Fibroblast of the aortic adventitia (primary cell): ENCODE measurements around the gene AOPEP. TPM values are rescaled to one million over a fixed set of nuclear protein-coding genes. Genes with fewer than 3 reads are reported as not detected.

Source experiments
- DNase-seq: peaks from one replicate; pipeline ENCODE4 v3.0.0-alpha.2; 2010; ENCODE audit warnings: low read depth
- H3K4me3 ChIP-seq: 2 replicates; pipeline ENCODE4 v1.5.1; 2011; ENCODE audit warnings: low read depth, mild to moderate bottlenecking, control low read depth, low read length, moderate library complexity
- CTCF ChIP-seq: IDR thresholded peaks from 2 replicates; pipeline ENCODE4 v1.5.1; 2011; ENCODE audit warnings: mild to moderate bottlenecking, low read length, control low read depth, inconsistent platforms; ENCODE audit not compliant: insufficient read depth
- total RNA-seq: library from RNA; depleted of rRNA; stranded (reverse); fragments of >200 nt; gene quantifications from 2 replicates; pipeline ENCODE4 v1.2.3, GENCODE V29; 2012; ENCODE audit warnings: low replicate concordance

The AOPEP gene
- total RNA-seq, 1 donor = 39.7 TPM

GRCh38 chr9:95076696-95077052, 350.2 kb downstream of the AOPEP start:
- no peak overlapping the region for H3K4me3 ChIP-seq
- no peak for TF ChIP-seq CTCF
- DNase-seq = no peak

DNA sequence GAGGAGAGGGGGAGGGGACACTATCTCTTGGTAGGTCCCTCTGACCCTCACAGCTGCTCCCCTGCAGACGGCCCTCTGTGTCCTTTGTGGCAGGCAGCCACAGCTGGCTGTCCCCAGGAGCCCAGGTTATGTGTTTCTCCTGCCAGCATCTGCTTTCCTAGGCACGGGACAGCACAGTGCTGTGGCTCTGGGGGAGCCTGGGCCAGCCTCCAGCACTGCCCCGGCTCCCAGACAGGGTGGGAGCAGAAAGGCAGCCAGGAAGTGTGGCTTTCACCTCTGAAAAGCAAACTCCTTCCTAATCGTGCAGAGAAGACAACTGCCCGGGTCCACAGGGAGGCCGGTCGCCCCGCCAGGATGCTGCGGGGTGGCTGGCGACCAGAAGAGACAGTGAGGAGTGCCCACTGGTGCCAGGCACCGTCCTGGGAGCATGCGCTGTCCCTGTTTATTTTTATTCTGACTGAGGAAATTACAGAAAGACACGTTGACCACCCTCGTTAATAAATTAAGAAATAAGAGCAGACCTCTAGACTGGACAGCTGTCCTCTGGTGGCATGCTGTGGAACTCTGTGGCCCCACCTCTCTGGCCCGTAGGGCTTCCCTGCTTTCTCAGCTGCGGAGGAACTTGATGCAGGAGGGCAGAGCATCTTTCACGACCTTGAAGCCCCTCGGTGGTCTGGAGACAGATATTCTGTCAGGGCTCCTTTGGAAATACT, 350.7 kb downstream of the AOPEP start:
- no peak for DNase-seq
- H3K4me3 ChIP-seq = no peak overlapping the region
- TF ChIP-seq CTCF = peak; percentile 10

GRCh38 chr9:95077766-95078370, 351.4 kb downstream of the AOPEP start:
- no peak overlapping the region for H3K4me3 ChIP-seq
- no peak for DNase-seq
- TF ChIP-seq CTCF = no peak

- H3K4me3 ChIP-seq = no peak overlapping the region
- TF ChIP-seq CTCF = no peak
- no peak for DNase-seq
Observed at GRCh38 chr9:95078511-95078910, 352.0 kb downstream of the AOPEP start.

DNA sequence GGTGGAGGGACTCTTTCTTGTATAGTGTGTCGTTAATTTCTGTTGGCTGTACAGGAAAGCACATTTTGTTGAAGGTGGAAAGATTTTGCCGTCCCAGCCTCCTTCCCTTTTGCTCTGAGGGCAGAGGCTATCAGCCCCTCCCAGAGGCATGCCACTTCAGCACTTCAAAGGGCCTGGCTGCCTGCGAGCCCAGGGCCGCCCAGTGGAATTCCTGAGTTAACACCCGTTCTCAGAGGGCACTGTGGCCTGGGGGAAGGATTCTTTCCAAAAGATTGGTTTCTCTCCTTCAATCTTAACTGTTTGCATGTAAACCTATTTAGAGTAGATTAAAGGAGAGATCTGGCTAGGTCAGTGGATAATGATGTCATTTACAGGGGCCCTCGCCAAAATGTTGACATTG, 352.4 kb downstream of the AOPEP start:
- no peak overlapping the region for H3K4me3 ChIP-seq
- TF ChIP-seq CTCF = no peak
- no peak for DNase-seq

DNA sequence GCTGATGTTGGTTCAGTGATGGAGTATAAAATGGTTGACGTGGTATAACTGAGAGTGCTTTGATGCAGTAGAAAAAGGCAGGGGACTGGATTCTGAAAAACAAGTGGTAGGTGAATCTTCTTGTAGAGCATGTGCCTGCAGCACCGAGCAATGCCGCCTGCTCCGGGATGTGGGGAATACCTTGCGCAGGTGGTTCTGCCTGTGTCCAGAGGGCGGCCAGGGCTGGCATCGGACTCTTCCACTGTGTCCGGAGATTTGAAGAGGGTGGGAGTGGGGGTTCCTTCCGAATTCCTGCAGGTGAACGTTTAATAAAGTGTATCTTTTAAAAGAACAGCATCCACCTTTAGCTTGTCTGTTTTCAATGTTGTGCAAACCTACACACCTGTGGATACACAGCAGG, 353.0 kb downstream of the AOPEP start:
- no peak for DNase-seq
- no peak overlapping the region for H3K4me3 ChIP-seq
- TF ChIP-seq CTCF = no peak
